BE2C (cell line): ENCODE data around the gene SLC38A2.
A peak's percentile ranks its signal among the peaks of the same experiment; 100 is the strongest.

Experiments used
- DNase-seq: peaks from one replicate; pipeline ENCODE4 v3.0.0-alpha.2; 2020
- H3K27me3 ChIP-seq: fragments of 250-450 bp; sonication (Bioruptor Pico); 2 replicates; pipeline ENCODE4 v1.5.1; 2020; ENCODE audit warnings: mild to moderate bottlenecking
- H3K36me3 ChIP-seq: fragments of 250-450 bp; sonication (Bioruptor Pico); 2 replicates; pipeline ENCODE4 v1.5.1; 2020; ENCODE audit warnings: mild to moderate bottlenecking
- H3K4me1 ChIP-seq: fragments of 250-450 bp; sonication (Bioruptor Pico); 2 replicates; pipeline ENCODE4 v1.5.1; 2020
- H3K4me3 ChIP-seq: 2 replicates; pipeline ENCODE4 v1.5.1; 2011; ENCODE audit warnings: low read depth, low read length
- H3K9me3 ChIP-seq: fragments of 250-450 bp; sonication (Bioruptor Pico); 2 replicates; pipeline ENCODE4 v1.5.1; 2020
- TF ChIP-seq, protein P1 (sequence below): IDR thresholded peaks from 2 replicates; pipeline ENCODE4 v1.5.1; 2012; ENCODE audit warnings: mild to moderate bottlenecking, low read depth, low read length

The SLC38A2 gene

DNA sequence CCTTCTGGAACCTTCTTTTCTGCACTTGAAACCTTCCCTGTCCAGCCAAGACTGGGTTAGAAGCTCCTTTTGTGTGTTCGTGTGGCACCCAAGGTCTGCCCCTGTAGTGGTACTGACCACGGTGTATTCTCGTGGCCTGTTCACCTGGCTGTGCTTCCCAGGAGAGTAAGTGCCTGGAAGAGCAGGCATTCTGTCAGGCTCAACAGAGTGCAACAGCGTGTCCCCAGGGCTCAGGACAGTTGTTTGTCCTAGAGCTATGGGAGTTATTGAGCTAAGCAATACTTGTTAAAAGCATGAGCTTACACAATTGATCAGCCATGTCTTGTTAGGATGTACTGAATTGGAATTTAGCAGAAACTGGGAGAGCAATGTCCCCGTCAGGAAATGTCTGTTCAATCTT lies 12.9 kb upstream of the SLC38A2 start:
- no peak for DNase-seq
- H3K27me3 ChIP-seq = no peaks in the 10 kb centered on the region
- peaks cover 25% of the 10 kb centered on the region for H3K4me1 ChIP-seq
- no peaks in the 10 kb centered on the region for H3K36me3 ChIP-seq
- no peaks in the 10 kb centered on the region for H3K9me3 ChIP-seq
- TF ChIP-seq, protein P1, sequence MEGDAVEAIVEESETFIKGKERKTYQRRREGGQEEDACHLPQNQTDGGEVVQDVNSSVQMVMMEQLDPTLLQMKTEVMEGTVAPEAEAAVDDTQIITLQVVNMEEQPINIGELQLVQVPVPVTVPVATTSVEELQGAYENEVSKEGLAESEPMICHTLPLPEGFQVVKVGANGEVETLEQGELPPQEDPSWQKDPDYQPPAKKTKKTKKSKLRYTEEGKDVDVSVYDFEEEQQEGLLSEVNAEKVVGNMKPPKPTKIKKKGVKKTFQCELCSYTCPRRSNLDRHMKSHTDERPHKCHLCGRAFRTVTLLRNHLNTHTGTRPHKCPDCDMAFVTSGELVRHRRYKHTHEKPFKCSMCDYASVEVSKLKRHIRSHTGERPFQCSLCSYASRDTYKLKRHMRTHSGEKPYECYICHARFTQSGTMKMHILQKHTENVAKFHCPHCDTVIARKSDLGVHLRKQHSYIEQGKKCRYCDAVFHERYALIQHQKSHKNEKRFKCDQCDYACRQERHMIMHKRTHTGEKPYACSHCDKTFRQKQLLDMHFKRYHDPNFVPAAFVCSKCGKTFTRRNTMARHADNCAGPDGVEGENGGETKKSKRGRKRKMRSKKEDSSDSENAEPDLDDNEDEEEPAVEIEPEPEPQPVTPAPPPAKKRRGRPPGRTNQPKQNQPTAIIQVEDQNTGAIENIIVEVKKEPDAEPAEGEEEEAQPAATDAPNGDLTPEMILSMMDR = no peak
- no peak overlapping the region for H3K4me3 ChIP-seq

DNA sequence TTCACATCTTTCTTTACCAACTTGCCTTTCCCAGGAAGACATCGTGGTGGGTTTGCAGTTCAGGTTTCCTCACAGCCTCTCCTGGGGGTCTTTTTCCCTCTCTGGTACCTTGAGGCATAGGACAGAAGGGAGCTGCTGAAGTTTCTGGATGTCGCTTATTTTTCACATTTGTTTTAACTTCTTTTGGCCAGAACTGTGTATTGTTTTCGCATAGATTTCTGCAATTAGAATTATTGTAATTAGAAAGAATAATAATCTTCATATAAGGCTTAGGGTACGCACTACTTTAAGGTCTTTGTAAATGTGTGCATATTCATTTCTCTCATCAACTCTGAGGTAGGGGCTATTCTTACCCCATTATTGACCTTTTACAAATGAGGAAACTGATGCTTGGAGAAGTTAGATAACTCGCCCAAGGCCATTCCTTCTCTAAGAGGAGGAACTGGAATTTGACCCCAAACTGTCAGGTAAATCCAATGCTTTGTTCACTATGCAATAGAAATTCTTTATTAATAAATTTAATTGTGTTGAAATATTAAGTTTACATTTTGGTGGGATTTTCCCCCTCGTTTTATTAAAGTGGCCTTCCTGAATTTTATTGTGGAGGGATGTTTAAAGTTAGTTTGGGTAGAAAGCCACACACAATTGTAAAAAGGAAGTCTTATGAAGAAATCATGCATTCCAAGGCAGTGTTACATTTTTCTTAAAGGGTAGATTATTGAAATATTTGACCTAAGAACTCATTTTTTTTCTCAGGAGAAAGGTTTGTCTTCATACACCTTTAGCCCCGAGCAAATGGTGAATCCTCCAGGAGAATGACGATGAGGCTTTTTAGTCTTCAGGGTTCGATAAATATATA lies 12.1 kb upstream of the SLC38A2 start:
- Histone ChIP-seq H3K36me3 (no peaks in the 10 kb centered on the region), H3K9me3 (no peaks in the 10 kb centered on the region), H3K4me1 (peaks cover 25% of the 10 kb centered on the region), H3K4me3 (peak overlapping the region; percentile 84), H3K27me3 (no peaks in the 10 kb centered on the region)
- no peak for DNase-seq
- TF ChIP-seq, protein P1 = no peak

DNA sequence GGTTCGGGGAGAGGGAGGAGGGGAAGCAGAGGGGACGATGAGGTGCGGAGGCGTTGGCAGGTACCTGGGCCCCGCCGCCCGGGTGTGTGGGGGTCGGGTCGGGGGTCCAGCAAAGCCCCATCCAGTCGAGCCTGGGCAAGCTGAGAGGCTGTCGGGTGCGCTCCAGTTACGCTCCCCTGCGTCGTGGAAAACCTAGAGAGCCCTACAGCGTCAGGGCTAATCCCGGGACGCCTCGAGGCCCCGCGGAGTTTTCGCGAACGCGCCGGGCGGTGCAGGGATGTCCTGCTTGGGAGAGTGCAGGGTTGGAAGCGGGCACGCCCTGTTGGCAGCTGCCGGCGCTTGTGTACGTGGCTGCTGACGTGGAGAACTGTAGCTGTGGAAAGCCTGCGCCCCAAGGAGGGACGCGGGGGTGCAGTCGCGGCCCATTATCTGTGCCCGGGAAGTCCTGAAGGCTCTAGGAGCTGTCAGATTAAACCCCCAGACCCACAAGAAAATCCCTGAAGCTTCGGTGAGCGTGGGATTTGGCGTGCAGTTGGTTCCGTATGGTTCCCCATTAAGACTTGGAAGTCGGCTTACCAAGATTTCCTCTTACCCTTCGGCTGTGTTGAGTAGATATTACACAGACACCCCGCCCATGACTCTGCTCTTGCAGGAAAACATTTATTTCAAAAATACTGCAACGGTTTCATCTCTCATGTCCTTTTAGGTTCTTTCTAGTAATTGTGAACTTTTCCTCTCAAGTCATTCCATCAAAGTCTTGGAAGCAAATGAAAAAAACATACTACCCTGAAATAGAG lies 11.3 kb upstream of the SLC38A2 start:
- Histone ChIP-seq H3K36me3 (no peaks in the 10 kb centered on the region), H3K4me1 (peaks cover 19% of the 10 kb centered on the region), H3K4me3 (peak overlapping the region; percentile 84), H3K9me3 (no peaks in the 10 kb centered on the region), H3K27me3 (no peaks in the 10 kb centered on the region)
- DNase-seq = peak; percentile 71
- TF ChIP-seq, protein P1 = no peak

DNA sequence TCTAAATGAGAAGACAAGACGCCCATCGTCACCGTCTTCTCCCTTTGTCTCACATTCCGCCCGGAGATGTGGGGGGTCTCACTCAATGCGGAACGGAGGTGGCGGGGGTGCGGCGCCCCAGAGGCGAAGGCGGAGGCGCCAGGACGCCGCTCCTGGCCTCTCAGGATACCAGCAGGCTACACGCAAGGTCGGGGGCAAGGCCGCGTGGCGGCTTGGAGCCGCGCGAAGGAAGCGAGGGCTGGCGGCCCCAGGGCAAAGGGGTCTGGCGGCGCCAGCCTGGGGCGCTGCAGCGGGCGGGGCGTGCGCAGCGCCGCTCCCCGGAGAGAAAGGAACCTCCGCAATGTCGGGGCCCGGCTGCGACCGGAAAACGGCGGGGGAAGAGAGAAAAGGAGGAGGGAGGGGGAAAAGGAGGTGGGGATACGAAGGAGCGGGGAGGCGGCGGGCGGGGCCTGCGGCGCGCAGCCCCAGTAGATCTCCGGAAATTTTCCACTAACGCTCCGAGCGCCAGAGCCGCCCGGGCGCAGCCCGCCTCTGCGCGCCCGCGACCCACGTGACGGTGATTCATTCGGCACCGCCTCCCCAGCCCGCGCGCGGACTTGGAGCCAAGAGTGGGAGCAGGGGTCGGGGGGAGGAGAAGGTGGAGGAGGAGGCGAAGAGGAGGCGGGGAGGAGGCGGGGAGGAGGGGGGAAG lies 10.5 kb upstream of the SLC38A2 start:
- Histone ChIP-seq H3K4me1 (peaks cover 19% of the 10 kb centered on the region), H3K27me3 (no peaks in the 10 kb centered on the region), H3K4me3 (peak overlapping the region; percentile 84), H3K36me3 (no peaks in the 10 kb centered on the region), H3K9me3 (no peaks in the 10 kb centered on the region)
- peak; percentile 97 for DNase-seq
- TF ChIP-seq, protein P1 = no peak

DNA sequence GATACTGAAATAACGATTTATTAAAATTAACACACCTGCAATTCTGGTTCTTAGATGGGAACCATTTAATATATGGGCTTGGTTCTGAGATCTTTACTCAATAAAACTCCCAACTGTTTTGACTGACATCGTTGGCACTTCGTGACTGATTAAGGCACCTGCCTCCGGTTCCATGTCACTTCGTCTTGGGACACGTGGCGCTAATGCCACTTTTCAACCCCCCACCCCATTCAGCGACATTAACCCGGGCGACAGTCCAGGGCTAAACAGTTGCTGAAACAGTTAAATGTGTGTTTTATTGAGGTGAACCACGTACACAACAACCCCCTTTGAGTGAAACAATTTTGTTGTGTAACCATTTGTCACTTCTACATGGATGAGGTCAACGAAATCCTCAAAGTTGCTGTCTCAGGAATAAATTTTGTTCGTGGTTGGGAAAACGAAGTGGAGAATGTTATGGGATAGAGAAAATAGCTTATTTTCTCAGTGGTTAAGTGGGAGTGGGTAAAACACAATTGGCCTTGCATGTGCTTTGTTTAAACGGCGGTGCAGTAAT lies 9.9 kb upstream of the SLC38A2 start:
- no peaks in the 10 kb centered on the region for H3K9me3 ChIP-seq
- no peaks in the 10 kb centered on the region for H3K27me3 ChIP-seq
- H3K36me3 ChIP-seq = no peaks in the 10 kb centered on the region
- H3K4me3 ChIP-seq = peak overlapping the region; percentile 84
- TF ChIP-seq, protein P1 = no peak
- no peak for DNase-seq
- H3K4me1 ChIP-seq = peaks cover 15% of the 10 kb centered on the region
